COLO829 (cell line): ENCODE measurements around the gene ADD2.
A peak's percentile ranks its signal among the peaks of the same experiment; 100 is the strongest.
"Not testable (repeated sequence)": the region's sequence is repeated elsewhere in the genome, so short reads cannot be mapped to it uniquely, and the experiment has no call there.

ENCODE experiments used
- DNase-seq: peaks from one replicate; pipeline ENCODE4 v3.0.0; 2012; ENCODE audit warnings: low spot score

The ADD2 gene

GRCh38 chr2:70674636-70675430 is 93.2 kb downstream of the ADD2 start:
- DNase-seq = no peak

DNA sequence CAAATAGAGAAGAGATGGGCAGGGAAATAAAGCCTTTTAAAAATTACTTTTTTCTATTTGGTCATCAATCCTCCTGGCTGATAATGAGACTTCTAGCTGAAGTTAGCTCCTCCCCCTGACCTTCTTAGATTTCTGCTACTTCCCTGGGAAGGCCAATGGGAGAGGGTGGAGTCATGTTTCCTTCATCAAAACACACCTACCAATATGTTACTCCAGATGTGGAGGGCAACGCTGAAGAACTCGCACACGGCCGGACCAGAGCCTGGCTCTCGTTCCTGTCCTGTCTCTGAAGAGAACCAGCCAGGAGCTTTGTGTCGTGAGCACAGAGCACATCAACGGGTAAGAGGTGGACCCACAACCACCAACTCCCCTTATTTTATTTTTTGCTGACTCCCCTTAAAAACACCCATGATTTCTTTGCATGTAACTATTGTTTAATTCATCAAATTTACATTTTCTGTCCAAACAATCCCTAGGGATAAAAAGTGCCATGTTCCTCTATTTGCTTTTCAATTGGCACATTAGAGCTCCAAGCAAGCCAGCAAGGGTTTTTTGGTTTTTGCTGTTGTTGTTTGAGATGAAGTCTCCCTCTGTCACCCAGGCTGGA is 94.9 kb downstream of the ADD2 start:
- DNase-seq = no peak

GRCh38 chr2:70671092-70671675 is 96.8 kb downstream of the ADD2 start:
- no peak for DNase-seq

DNA sequence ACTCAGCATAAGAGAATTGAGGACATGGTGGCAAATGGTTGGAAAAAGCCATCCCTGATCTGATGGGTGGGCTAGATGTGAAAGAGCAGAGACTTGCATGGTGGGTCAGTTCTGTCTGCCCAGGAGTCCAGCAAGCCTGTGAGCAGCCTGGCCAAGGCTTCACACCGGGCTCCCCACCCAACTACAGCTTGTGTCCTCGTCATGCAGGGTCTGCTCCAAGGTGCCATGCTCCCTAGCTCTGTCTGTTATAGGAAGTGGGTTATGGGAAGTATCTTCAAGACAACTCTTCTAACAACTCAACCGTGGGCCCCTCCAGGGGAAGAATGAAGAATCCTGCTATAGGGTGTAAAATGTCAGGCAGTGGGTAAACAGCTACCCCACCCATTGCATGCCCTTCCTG is 97.4 kb downstream of the ADD2 start:
- DNase-seq = no peak

DNA sequence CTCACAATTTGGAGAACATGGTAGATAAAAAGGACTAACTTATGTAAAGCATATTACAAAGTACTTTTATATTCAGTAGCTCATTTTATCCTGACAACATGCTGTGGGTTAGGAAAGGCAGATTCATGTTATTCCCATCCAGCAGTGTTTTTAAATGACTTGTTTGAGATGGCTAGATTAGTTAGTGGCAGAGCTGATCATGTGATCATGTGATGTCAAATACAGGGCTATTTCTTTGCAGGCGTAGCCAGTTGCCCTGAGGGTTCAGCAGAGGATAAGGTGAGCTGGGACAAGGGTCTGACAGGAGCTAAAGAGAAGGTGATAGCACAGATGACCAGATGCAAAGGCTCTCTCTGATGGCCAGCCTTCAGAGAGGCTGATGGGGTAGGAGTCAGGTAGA is 97.8 kb downstream of the ADD2 start:
- DNase-seq = no peak

- DNase-seq = no peak
These were observed 99.1 kb downstream of the ADD2 start for GRCh38 chr2:70668911-70669310.

- DNase-seq = no peak
These were observed 99.6 kb downstream of the ADD2 start for GRCh38 chr2:70668432-70668831.

- no peak for DNase-seq
These were observed 103.5 kb downstream of the ADD2 start for GRCh38 chr2:70664525-70664924.

GRCh38 chr2:70663411-70663810 is 104.6 kb downstream of the ADD2 start:
- DNase-seq = no peak

DNA sequence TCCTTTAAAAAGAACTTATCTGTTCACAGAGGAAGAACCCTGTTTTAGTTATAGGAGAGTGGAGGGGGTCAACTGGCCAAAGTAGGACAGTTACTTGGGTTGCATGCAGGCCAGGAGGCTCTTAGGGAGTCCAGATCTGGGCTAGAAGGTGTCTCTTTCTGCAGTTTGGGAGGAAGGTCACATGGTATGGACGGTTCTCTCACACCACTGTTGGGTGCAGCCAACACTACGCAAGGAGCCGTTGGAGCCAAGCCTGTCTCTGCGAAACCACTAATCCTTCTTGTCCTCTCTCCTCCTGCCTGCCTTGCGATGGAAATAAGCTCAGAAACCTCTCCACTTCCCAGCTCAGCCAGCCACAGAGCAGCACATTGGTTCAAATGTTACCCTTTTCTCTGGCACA is 108.4 kb downstream of the ADD2 start:
- no peak for DNase-seq

- no peak for DNase-seq
These were observed 109.5 kb downstream of the ADD2 start for GRCh38 chr2:70658476-70658875.

- no peak for DNase-seq
These were observed 110.8 kb downstream of the ADD2 start for GRCh38 chr2:70657246-70657645.

DNA sequence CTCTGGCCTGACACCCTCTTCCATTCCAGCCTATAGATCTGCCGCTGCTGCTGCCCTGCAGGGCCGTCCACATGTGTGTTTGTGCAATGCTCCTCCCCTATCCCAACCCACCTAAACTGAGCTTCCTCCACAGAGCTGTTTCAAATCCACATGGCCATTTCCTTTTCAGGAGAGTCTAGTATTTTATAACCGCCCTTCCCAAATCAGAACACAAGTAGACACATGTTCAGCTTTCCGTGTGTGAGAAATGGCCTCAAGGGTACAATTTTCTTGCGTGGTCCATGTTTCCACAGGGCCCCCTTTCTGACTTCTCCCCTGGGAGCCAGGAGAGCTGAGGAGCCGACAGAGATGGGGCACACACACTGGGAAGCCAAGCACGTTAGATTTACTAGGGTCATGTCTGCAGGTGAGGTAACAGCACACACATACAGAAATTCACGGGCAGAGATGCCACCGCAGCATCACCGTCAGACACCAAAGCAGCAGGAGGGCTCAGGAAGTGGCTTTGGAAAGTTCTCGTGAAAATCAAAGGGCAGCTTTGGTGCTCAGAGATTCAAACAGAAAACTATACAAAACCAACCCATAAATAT is 111.5 kb downstream of the ADD2 start:
- no peak for DNase-seq

GRCh38 chr2:70655786-70656185 is 112.2 kb downstream of the ADD2 start:
- DNase-seq = no peak

DNA sequence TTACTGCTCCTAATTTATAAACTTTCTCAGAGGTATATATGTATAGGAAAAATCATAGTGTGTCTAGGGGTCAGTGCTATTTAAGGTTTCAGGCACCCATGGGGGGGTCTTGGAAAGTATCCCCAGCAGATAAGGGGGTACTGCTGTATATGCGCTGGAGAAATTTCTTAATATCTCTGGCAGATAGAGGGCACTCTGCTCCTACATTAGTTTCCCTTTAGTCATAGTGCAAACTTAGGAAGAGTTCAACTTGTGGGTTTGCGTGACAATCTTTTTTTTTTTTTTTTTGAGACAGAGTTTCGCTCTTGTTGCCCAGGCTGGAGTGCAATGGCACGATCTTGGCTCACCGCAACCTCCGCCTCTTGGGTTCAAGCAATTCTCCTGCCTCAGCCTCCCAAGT is 112.8 kb downstream of the ADD2 start:
- DNase-seq = not testable (repeated sequence)

- no peak for DNase-seq
These were observed 116.3 kb downstream of the ADD2 start for GRCh38 chr2:70651727-70652126.

DNA sequence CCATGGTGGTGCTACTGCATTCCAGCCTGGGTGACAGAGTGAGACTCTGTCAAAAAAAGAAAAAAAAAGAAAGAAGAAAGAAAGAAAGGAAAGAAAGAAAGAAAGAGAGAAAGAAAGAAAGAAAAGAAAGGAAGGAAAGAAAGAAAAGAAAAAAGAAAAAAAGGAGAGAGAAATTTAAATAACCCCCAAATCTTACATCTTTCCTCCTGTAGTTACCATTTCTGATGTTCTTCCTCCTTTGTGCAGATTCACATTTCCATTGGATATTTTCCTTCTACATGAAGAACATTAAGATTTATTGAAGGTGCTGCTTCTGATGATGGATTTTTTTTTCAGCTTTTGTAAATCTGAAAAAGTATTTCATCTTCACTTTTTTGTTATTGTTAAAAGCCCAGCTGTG is 117.0 kb downstream of the ADD2 start:
- no peak for DNase-seq

DNA sequence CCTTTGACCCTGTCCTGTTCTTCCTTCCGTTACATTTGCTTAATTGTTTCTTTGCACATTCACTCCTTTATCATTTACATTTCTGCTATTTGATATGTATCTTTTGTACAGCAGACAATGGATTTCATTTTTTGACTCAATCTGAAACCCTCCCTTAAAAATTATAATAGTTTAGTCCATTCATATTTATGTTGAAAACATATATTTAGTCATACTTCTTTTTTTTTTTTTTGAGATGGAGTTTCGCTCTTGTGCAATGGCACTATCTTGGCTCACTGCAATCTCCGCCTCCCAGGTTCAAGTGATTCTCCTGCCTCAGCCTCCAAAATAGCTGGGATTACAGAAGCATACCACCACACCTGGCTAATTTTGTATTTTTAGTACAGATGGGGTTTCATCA is 119.0 kb downstream of the ADD2 start:
- DNase-seq = no peak

DNA sequence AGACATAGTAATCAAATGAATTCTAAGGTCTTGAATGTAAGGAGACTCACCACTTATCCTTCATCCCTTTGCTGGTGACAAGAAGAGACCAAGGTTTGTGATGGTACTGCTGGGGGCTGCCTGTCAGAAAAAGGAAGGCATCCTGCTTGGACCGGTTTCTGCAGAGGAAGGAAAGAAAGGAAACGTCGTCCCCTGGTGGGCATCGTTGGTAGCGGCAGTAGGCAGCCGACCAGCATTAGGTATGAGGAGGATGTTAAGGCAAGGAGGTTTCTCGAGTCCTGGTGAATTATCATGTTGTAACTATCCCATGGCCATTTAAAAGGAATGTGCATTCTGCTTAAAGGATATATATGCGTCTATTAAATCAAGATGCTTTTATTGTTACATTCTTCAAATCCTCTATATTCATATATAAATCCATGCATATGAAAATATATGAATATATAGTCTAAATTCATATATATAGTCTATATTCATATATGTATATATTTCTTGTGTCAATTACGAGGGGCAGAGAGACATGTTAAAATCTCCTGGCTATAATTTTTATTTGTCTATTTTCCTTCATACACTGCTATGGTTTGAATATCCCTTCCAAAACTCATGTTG is 120.0 kb downstream of the ADD2 start:
- DNase-seq = peak; percentile 45

DNA sequence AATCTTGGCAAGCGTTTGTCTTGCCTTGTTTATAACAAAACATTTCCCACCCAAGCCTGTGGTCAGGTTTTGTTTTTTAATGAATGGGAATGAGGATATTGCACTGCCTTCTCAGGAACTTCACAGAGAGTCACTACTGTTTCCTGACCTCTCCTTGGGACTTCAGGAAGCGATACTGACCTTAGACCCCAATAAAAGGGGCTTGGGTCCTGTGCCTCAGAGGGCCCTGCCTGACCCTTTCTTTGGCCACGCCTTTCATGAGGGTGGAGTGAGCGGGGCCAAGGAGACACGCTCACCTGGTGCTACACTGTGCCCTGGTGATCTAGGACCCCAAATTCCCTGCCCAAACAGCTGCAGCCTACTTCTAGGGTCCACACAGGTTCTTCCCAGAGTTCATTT is 121.6 kb downstream of the ADD2 start:
- no peak for DNase-seq

DNA sequence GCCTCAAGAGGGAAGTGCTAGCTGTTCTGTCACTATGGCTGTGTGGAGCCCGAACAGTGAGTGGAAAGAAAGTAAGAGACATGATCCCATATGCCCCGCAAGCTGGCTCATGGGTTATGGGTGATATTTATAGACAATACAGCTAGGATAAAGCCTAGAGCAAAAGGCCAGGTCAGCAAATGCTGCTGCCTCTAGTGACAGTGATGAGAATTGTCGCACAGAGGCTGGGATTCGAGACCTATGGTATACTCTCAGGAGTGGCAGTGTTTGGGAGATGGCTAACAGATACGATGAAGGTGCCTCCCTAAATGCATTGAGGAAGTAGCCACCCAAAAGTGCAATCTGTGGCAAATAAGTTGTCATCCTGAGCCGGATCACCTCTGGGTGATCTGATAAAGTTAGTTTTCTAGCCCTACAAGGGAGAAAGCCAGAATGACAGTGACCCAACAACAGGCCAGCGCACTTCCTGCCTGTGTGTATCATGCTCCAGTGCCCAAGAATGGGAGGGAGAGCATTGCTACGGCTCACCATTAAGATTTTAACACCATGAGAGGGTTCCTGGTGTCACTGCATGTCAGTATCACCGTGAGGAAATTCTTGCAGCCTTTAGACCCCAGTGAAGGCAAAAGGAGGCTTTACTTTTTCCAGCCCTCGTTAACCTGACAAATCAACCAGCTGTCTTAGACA is 122.1 kb downstream of the ADD2 start:
- DNase-seq = peak; percentile 16

- peak; percentile 65 for DNase-seq
These were observed 124.3 kb downstream of the ADD2 start for GRCh38 chr2:70643715-70644114.
